ENCODE measurements around the gene NDUFA3.
"Not testable (repeated sequence)": the region's sequence is repeated elsewhere in the genome, so short reads cannot be mapped to it uniquely, and the experiment has no call there.

NDUFA3 gene

GRCh38 chr19:54102421-54103169 lies at the start of gene NDUFA3:
NDUFA3 (plus strand) TSS chr19:54102855; CDS start chr19:54102879, 24 bp downstream.
- DNase-seq = peak; percentile 95

- no peak for DNase-seq
Observed at GRCh38 chr19:54062643-54063042, 40.0 kb upstream of the NDUFA3 start.

- no peak for DNase-seq
Observed at GRCh38 chr19:54063350-54064116, 39.1 kb upstream of the NDUFA3 start, which contains the start of gene VSTM1. VSTM1 (minus strand) TSS chr19:54063897; CDS start chr19:54063777, 120 bp downstream.

GRCh38 chr19:54069470-54069869 lies 33.2 kb upstream of the NDUFA3 start:
- no peak for DNase-seq

GRCh38 chr19:54073829-54074228 lies 28.8 kb upstream of the NDUFA3 start:
- DNase-seq = no peak

- no peak for DNase-seq
Observed at GRCh38 chr19:54074851-54075250, 27.8 kb upstream of the NDUFA3 start.

- DNase-seq = no peak
Observed at GRCh38 chr19:54077334-54077733, 25.3 kb upstream of the NDUFA3 start.

- no peak for DNase-seq
Observed at GRCh38 chr19:54081032-54081431, 21.6 kb upstream of the NDUFA3 start, which contains the start of gene TARM1. TARM1 (minus strand) TSS chr19:54081365; CDS start chr19:54081340, 25 bp downstream.

GRCh38 chr19:54084410-54084809 lies 18.2 kb upstream of the NDUFA3 start:
- DNase-seq = no peak

GRCh38 chr19:54094426-54095000 lies 8.1 kb upstream of the NDUFA3 start:
- no peak for DNase-seq

GRCh38 chr19:54095136-54095858 lies 7.4 kb upstream of the NDUFA3 start:
- no peak for DNase-seq

GRCh38 chr19:54095859-54096616 lies 6.6 kb upstream of the NDUFA3 start:
- DNase-seq = peak; percentile 36

GRCh38 chr19:54096617-54097106 lies 6.0 kb upstream of the NDUFA3 start:
- no peak for DNase-seq

- no peak for DNase-seq
Observed at GRCh38 chr19:54099190-54099902, 3.3 kb upstream of the NDUFA3 start.

GRCh38 chr19:54099903-54100255 lies 2.8 kb upstream of the NDUFA3 start:
- DNase-seq = not testable (repeated sequence)

- DNase-seq = no peak
Observed at GRCh38 chr19:54100561-54100960, 2.1 kb upstream of the NDUFA3 start, which contains the start of gene OSCAR. OSCAR (minus strand) TSS chr19:54100803; CDS start chr19:54100792, 11 bp downstream.

GRCh38 chr19:54104998-54105715 lies 2.5 kb downstream of the NDUFA3 start:
- DNase-seq = no peak

- no peak for DNase-seq
Observed at GRCh38 chr19:54105796-54106195, 3.1 kb downstream of the NDUFA3 start.

- DNase-seq = no peak
Observed at GRCh38 chr19:54106716-54107115, 4.1 kb downstream of the NDUFA3 start.

GRCh38 chr19:54107876-54108490 lies 5.3 kb downstream of the NDUFA3 start:
- no peak for DNase-seq

All from stimulated activated CD4-positive, alpha-beta T cell treated with anti-CD3 and anti-CD28 coated beads, Interleukin-12 subunit alpha, Interleukin-12 subunit beta, amount 100 ng/mL, for 4 hours (primary cell).